Right ventricle myocardium inferior (tissue), 1 donor: ENCODE results near the gene MAST1. TPM values are rescaled to one million over a fixed set of nuclear protein-coding genes. Genes with fewer than 3 reads are reported as not detected.
"Not testable (repeated sequence)": the region's sequence is repeated elsewhere in the genome, so short reads cannot be mapped to it uniquely, and the experiment has no call there.

Source experiments
- ATAC-seq: fragments of 200-7000 bp; cut with Tn5 transposase; one replicate; pipeline ENCODE4 v1.9.1; 2020; ENCODE audit warnings: mild to moderate bottlenecking, moderate library complexity
- DNase-seq: peaks from one replicate; pipeline ENCODE4 v3.0.0; 2021; ENCODE audit errors: missing footprints
- intact Hi-C: fragments of 100-400 bp; cut with DNase I; formaldehyde crosslinking; loops from one replicate; pipeline ENCODE4 v1.11.0; 2022
- total RNA-seq: library from RNA; stranded (reverse); fragmentation: NEBNext Ultra II Directional; extraction: Animal tissue kit (Norgen Biotek cat#: 25700); gene quantifications from one replicate; pipeline ENCODE4 v1.2.1, GENCODE V29; 2021
- donor health status: DM: no; HTN: yes; CAD: no; lungs with severe emphysema.

Gene MAST1
- total RNA-seq, 1 donor from 2014 or later = 0.22 TPM

DNA sequence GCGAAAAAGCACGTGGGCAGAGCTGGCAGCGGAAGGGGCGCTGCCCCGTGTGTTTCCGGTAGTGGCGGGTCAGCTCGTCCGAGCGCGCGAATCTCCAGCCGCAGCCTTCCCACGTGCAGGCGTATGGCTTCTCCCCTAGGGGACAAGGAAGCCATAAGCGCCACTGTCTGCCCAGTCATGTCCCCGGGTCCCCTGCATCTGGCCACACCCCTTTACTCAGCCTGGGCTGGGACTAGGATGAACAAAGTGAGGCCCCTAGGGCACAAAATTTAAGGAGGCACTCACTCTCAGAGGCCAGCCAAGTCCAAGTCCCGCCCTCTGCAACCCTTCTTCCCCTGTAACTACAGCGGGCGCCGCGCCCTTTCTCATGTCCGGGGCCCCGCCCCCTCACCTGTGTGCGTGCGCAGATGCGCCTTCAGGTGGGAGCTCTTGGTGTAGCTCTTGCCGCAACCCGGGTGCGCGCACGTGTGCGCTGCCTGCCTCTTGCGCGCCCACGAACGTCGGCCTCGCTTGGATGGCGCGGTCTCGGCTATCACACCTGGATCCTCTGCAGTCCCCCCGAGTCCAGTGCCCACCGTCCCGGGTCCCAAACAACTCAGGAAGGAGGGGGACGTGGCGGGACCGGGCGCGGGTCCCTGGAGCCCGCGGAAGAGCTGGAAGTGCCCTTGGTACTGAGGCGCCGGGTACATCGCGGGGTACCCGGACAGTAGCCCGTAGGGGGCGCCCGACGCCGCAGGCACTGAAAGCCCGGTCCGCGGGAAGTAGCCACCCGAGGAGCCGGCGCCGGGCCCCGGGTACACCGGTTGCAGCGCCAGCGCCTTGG is 46.8 kb downstream of the MAST1 start:
- intact Hi-C loops = loop anchor here (5.0 kb wide), 1 partner anchor 82 kb away; the partner anchor contains the start of gene DAND5
- DNase-seq = peak; percentile 90
- peak; percentile 20 for ATAC-seq

DNA sequence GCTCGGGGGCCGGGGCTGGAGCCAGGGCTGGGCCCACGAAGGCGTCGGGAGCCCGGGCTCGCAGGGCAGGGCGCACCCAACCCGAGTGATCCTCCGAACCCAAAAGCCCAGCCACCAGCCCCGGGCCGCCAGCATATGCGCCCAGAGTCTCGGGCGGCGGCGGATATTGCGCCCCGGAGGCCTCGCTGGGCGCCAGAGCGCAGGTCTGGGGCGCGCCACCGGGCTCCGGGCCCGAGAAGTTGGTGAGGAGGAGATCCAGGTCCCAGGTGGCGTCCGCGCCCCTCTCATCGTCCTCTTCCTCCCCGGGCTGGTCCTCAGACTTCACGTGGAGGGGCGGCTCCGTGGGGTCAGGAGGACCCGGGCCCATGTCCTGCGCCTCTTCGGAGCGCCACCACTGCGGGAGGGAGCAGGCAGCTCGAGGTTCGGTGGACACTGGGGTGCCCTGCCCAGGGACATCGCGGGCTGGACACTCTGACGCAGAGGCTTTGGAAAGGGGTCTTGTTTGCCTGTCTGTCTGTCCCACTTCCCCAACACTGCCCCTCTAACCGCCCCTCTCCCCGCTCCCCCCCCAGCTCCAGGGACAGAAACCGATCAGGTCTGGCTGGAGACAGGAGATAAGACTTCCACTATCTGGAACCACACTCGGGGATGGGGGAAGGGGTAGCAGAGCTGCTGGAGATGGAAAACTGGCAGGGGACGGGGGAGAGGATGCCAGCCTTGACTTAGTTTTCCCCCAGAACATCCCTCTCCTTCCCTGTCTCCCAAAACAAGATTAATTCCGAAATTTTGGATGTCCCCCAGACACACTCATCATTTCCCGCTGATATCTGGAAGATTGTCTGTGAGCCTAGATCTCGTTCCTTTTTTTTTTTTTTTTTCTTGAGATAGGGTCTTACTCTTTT is 47.7 kb downstream of the MAST1 start:
- no peak for ATAC-seq
- intact Hi-C loops = loop anchor here (5.0 kb wide), 1 partner anchor 81 kb away; the partner anchor contains the start of gene DAND5
- DNase-seq = no peak

GRCh38 chr19:12886651-12886968 is 48.3 kb downstream of the MAST1 start:
- ATAC-seq (no peak), DNase-seq (no peak)
- intact Hi-C loops = loop anchor here (5.0 kb wide), 1 partner anchor 81 kb away; the partner anchor contains the start of gene DAND5

- ATAC-seq = no peak
- DNase-seq = no peak
Observed at GRCh38 chr19:12886969-12887747, 48.8 kb downstream of the MAST1 start, which contains the start of gene KLF1. Gene KLF1 (minus strand): TSS chr19:12887201. CDS start chr19:12887140, 61 bp downstream.

GRCh38 chr19:12888006-12888603 is 49.8 kb downstream of the MAST1 start:
- ATAC-seq (no peak), DNase-seq (no peak)
- intact Hi-C loops = loop anchor here (5.0 kb wide), 1 partner anchor 79 kb away; the partner anchor contains the start of gene DAND5

More at GRCh38 chr19:12886969-12887747, 48.8 kb downstream of the MAST1 start, which contains the start of gene KLF1:
- intact Hi-C loops = loop anchor here (5.0 kb wide), 1 partner anchor 80 kb away; the partner anchor contains the start of gene DAND5

DNA sequence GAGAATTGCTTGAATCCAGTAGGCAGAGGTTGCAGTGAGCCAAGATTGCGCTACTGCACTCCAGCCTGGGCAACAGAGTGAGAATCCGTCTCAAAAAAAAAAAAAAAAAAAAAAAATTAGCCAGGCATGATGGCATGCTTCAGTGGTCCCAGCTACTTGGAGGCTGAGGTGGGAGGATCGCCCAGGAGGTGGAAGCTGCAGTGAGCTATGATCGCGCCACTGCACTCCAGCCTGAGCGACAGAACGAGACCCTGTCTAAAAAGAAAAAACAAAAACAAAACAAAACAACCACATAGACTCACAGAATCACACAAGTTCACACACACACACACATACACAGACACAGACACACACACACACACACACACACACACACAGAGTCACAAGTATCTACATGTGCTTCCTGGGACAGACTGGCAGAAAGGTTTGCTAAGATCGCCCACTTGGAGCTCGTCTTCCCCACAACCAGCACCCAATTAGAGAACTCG is 52.0 kb downstream of the MAST1 start:
- intact Hi-C loops = loop anchor here (2.0 kb wide), 1 partner anchor 28 kb away; the partner anchor contains the start of gene SYCE2
- ATAC-seq = not testable (repeated sequence)

DNA sequence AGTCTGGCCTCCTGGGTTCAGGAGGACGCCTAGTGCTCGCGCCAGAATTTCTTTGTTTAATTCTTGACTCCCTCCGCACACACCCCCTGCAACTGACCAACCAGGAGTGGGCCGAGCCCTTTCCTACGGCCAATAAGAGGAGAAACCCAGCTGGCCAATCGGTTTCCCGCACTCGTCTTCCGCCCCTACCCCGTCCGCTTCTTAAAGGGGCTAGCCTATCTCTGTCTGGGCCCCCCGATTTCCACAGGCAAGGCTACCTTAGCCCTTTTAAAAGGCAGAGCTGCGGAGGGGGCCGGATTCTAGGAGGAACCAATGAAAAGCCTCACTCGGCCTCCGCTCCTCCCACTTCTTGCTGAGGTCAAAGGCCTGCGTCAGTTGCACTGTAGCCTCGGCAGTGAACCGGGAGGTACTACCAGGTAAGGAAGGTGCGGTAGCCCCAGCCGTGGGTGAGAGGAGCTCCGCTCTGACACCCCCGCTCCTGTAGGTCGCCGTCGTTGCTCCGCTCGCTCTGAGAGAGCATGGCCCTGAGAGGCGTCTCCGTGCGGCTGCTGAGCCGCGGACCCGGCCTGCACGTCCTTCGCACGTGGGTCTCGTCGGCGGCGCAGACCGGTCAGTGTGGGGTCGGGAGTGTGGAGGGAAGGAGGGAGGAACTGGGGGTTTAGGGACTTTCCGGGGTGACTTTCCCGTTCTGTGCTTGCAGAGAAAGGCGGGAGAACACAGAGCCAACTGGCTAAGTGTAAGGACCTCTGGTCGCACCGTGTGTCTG is 52.7 kb downstream of the MAST1 start, which contains the start of gene GCDH:
GCDH (plus strand) TSS at position 374 of the 766 bp plus-strand sequence; CDS start at position 519, 145 bp downstream.
- peak; percentile 99 for DNase-seq

More for the DNA sequence above, 52.0 kb downstream of the MAST1 start:
- DNase-seq = not testable (repeated sequence)

GRCh38 chr19:12891553-12892021 is 53.3 kb downstream of the MAST1 start:
- intact Hi-C loops = loop anchor here (2.0 kb wide), 1 partner anchor 27 kb away; the partner anchor contains the start of gene SYCE2
- no peak for DNase-seq
- no peak for ATAC-seq

More for the DNA sequence above, 52.7 kb downstream of the MAST1 start, which contains the start of gene GCDH:
- intact Hi-C loops = loop anchor here (2.0 kb wide), 1 partner anchor 28 kb away; the partner anchor contains the start of gene SYCE2
- peak; percentile 99 for ATAC-seq

GRCh38 chr19:12893582-12893981 is 55.3 kb downstream of the MAST1 start:
- no peak for DNase-seq
- ATAC-seq = no peak
- intact Hi-C loops = no loop called here

GRCh38 chr19:12896460-12896859 is 58.1 kb downstream of the MAST1 start:
- intact Hi-C loops = no loop called here
- DNase-seq = no peak
- no peak for ATAC-seq

- DNase-seq = no peak
- ATAC-seq = no peak
- intact Hi-C loops = no loop called here
Observed at GRCh38 chr19:12899891-12900518, 61.7 kb downstream of the MAST1 start.

DNA sequence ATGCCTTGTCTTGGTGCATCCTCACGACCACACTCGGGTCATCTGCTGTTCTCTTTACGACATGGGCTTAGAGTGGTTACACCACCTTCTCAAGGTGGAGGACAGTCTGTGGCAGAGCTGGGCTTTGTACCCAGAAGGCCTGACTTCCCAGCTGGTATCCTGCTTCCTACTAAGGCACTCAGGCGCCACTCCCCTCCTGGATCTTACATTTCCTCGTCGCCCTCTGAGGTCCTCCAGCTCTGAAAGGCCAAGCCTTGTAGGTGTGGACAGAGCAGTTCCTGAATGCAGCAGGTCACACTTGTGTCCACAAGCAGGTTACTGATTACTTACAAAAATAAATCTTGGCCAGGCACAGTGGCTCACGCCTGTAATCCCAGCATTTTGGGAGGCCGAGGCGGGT is 68.9 kb downstream of the MAST1 start:
- intact Hi-C loops = no loop called here
- ATAC-seq = no peak

GRCh38 chr19:12912571-12912970 is 74.3 kb downstream of the MAST1 start:
- intact Hi-C loops = no loop called here
- DNase-seq (no peak), ATAC-seq (no peak)

More for the DNA sequence above, 68.9 kb downstream of the MAST1 start:
- DNase-seq = no peak

DNA sequence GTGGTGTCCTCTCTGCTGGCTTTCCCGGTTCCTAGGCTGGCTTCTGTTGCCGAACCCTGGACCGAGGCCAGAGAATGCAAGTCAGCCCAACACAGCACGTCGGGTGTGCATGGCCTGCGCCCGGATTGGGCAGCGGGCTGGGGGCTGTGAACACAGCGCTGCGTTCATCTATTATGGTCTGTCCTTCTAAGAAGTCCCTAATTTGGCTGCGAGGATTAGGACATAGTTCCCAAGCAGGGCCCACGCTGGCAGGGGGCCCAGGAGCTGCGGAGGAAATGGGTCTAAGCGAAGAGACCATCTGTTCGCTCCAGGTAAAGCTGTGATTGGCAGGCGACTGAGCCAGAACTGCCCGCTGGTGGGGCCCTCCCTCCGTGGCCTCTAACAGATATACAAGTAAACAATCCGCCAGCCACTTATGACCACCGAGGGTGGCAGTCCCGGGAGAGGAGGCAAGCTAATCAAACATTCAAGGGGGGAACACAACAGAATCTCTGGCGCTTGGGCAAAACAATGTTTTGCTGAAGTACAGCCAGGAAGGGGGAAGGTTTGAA is 74.8 kb downstream of the MAST1 start:
- intact Hi-C loops = no loop called here
- ATAC-seq = peak; percentile 84
- DNase-seq = peak; percentile 81

- intact Hi-C loops = no loop called here
- no peak for ATAC-seq
- DNase-seq = no peak
Observed at GRCh38 chr19:12913851-12914690, 75.8 kb downstream of the MAST1 start.
